Stimulated activated CD4-positive, alpha-beta T cell treated with anti-CD3 and anti-CD28 coated beads, Interleukin-4, amount 100 ng/mL, for 48 hours (primary cell): Measurements from ENCODE around the gene SIVA1.

Source experiments
- DNase-seq, 2 donors: peaks; one replicate each; pipeline ENCODE4 v3.0.0-alpha.2; 2020; ENCODE audit warnings: low read depth in 2 of 2

The SIVA1 gene, protein sequence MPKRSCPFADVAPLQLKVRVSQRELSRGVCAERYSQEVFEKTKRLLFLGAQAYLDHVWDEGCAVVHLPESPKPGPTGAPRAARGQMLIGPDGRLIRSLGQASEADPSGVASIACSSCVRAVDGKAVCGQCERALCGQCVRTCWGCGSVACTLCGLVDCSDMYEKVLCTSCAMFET

DNA sequence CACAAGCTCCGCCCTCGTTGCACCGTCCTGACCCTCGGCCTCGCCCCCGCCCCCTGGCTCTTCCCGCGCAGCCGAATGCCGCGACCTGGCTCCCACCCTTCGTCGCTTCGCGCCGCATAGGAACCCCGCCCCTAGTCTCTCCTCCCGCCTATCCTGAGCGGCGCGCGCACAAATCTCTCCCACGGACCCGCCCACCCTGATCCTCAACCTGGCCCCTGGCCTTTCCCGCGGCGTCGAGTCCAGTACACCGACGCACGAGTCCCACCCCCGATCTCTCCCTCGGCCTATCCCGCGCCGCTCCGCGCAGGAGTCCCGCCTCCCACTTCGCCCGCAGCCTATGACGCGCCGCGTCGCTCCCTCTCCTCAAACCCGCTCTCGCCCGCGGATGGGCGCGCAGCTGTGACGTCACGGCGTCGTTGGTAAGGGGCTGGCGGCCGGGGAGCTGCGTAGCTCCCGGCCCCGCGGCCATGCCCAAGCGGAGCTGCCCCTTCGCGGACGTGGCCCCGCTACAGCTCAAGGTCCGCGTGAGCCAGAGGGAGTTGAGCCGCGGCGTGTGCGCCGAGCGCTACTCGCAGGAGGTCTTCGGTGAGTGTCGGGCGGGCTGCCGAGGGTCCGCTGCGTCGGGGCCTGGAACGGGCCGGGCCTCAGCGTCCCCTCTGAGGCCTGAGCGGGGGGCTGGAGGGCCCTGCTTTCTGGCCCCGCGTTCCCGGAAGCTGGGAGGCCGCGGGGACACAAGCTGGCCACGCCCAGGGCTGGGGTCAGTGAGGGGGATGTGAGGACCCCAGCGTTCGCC, at the start of gene SIVA1:
Gene SIVA1, plus strand, starts transcription at position 413 of the 793 bp plus-strand sequence. Its CDS starts 55 bp downstream, at position 468.
- peak; percentile 100 for DNase-seq

DNA sequence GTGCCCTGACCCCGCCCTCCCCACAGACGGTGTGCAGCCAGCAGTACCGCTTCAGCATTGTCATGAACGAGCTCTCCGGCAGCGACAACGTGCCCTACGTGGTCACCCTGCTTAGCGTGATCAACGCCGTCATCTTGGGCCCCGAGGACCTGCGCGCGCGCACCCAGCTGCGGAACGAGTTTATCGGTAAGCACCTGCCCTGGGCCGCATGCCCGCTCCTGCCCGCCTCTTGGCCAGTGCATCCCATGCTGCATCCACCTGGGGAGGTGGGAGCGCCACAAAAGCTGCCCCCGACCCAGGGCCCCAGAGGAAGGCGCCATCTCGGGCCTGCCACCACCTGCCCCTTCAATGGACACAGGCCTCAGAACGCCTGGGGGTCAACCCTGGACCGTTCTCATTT, 49.7 kb upstream of the SIVA1 start:
- DNase-seq, result no peak

DNA sequence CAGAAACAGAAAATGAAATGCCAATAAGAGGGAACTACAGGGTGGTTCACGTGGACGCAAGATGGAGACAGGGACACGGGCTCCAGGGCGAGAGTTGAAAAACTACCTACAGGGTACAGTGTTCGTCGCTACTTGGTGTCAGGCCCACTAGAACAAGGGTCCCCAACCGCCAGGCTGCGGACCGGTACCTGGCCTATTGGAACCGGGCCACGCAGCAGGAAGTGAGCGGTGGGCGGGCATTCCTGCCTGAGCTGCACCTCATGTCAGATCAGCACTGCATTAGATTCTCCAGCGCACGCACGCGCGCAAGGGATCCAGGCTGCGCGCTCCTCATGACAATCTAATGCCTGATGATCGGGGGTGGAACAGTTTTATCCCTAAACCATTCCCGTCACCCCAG, 48.7 kb upstream of the SIVA1 start:
- DNase-seq, result no peak

DNA sequence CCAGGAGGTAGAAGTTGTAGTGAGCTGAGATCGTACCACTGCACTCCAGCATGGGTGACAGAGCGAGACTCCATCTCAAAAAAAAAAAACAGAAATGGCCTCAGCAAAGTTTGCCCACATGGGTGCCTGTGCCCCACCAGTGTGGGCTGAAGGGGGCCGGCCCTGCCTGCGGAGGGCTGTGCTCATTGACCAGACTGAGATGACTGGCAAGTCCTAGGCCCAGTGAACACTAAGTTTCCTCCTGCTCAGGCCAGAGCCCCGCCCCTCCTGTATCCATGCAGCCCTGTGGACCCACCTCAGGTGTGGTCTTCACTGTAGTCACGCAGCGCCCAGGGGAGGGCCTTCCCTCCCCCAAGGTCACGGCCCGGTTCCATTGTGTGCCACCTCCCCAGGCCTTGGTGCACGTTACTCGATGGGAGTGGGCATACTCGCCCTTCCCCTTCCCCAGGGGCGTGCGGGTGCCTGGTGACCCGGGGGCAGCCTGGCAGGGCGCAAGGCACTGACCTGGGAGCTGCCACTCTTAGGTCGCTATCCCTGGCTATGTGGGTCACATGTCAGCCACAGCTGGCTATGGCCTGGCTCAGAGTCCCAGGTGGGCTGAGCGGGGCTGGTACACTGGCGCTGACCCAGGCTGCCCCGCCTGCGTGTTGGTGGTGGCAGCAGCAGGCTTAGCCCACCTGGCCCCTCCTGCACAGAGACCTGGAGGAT, 47.5 kb upstream of the SIVA1 start:
- DNase-seq, result no peak

DNA sequence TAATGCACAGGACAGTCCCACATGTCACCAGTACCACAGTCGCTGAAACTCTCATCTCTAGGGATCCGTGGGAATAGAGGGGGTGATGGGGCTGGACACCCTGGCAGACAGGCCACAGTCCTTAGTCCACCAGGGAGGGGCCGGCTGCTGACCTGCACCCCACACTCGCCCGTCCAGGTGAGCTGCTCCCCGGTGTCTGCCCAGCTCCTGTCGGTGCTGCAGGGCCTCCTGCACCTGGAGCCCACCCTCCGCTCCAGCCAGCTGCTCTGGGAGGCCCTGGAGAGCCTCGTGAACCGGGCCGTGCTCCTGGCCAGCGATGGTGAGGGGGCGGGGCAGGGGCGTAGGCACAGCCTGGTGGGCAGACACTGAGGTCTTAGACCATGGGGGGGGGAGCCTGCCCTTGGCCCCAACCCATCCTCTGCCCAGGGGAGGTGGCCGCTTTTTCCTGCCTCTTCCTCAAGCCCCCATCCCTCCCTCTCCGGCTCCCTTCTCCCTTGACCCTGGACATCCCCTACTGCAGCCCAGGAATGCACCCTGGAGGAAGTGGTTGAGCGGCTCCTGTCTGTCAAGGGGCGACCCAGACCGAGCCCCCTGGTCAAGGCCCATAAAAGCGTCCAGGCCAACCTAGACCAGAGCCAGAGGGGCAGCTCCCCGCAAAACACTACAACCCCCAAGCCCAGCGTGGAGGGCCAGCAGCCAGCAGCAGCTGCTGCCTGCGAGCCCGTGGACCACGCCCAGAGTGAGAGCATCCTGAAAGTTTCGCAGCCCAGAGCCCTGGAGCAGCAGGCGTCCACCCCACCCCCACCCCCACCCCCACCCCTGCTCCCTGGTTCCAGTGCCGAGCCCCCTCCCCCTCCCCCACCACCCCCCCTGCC, 46.0 kb upstream of the SIVA1 start:
- DNase-seq, result no peak

DNA sequence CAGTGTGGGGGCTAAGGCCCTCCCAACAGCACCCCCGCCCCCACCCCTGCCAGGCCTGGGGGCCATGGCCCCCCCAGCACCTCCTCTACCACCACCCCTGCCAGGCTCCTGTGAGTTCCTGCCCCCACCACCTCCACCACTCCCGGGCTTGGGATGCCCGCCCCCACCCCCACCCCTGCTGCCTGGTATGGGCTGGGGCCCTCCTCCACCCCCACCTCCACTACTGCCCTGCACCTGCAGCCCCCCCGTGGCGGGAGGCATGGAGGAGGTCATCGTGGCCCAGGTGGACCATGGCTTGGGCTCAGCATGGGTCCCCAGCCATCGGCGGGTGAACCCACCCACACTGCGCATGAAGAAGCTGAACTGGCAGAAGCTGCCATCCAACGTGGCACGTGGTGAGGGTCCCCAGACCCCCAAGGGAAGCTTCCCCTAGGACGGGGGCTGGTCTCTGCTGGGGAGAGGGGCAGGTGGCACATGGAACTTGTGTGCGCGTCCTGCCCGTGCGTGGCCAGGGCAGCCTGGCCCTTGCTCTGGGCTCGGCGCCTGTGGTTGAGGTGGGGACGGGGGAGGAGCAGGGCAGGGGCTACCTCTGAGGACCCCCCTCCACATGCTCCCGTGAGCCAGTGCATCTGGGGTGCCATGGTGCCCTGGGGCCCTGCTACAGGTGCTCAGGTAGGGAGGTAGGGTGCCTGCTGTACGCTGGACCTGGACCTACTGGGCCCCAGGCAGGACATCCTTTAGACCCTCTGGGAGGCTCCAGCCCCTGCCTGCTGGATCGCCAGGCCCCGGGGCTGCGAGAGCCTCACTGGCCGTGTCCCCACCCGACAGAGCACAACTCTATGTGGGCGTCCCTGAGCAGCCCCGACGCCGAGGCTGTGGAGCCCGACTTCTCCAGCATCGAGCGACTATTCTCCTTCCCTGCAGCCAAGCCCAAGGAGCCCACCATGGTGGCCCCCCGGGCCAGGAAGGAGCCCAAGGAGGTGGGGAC, 45.0 kb upstream of the SIVA1 start:
- no peak for DNase-seq

DNA sequence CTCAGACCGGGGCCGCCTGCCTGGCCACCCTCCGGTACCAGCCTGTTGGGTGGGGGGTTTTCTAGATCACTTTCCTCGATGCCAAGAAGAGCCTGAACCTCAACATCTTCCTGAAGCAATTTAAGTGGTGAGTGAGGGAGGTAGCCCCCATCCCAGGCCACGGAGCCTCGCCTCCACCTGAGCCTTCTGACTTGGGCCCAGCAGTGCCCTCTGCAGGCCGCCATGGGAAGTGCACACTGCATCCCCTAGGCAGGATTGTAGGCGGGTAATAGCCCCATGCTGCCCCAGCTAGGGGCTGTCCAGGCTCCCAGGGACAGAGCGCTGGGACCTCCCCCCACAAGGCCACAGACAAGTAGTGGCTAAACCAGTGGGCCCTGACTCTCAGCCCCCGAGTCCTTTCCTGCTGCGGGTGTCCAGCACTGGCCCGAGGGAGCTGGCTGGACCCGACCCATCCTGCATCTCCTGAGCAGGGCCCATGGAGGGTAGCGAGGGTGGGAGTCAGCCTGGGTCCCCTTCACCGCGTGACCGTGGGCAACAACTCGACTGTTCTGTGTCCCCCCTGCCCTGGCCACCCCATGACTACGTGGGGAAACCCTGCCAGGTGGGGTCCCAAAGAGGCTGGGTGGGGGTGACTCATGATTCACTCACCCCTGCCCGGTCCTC, 44.2 kb upstream of the SIVA1 start:
- DNase-seq, result peak; percentile 64 to 66

DNA sequence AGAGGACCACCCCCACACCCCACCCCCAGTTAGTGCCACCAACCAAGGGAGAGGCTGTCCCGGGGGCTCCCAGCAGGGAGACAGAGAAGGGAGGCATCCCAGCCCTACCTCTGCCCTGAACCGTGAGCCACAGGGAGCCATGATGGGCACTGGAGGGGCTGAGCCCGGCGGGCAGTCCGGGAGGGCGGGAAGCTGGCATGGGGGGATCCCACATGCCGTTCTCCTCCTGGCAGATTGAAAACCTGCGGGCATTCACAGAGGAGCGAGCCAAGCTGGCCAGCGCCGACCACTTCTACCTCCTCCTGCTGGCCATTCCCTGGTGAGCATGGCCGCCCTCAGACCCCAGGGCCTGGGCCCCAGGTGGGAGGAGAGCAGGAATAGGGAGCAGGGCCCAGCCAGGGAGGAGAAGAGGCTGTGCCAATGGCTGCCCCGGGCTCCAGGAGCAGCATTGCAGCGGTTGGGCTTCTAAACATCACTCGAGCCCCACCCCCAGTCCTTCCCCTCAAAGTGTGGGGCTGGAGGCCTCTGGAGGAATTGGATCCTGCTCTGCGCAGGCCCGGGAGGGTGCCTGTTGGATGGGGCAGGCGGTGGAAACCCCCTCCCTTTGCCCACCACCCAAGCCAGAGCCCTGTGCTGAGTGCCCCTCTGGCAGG, 43.4 kb upstream of the SIVA1 start:
- DNase-seq, result no peak

DNA sequence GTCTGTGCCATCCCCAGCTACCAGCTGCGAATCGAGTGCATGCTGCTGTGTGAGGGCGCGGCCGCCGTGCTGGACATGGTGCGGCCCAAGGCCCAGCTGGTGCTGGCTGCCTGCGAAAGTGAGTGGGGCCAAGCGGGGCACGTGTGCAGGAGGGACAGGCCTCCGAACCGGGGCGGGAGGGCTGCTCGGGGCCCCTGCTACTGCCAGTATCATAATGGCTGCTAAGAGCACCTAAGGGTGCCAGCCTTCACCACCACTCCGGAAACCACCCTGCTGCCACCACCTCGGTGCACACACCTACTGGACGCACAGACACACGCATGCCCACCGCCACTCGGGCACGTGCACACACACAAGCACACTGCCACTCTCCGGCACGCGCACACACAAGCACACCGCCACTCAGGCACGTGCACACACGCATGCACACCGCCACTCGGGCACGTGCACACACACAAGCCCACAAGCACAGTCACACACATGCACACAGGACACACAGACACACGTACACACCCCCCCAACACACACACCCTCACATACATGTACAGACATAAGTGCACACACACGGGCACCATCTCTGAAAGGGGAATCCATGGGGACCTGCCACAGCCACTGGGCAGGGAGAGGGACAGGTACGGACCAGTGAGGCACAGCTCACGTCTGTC, 42.7 kb upstream of the SIVA1 start:
- no peak for DNase-seq

DNA sequence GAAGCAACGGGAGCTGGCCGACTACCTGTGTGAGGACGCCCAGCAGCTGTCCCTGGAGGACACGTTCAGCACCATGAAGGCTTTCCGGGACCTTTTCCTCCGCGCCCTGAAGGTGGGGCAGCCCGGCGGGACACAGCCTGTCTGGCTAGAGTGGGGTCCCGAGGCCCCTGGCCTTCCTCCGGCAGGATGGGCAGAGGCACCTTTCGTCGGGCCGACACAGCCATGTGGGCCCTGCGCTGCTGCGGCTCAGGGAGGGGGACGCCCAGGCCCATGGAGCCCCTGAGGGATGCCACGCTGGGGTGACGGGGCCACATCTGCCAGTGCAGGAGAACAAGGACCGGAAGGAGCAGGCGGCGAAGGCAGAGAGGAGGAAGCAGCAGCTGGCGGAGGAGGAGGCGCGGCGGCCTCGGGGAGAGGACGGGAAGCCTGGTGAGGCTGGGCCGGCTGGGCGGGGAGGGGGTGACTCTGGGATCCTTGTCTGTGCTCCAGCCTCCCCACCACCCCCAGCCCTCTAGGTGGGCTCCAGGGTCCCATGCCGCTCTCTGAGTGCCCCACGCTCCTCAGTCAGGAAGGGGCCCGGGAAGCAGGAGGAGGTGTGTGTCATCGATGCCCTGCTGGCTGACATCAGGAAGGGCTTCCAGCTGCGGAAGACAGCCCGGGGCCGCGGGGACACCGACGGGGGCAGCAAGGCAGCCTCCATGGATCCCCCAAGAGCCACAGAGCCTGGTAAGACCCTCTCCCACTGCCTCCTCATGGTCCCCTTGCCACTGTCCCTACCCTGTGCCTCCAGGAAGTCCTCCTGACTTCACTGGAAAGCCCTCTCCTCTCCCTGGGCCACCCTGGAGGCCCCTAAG, 39.8 kb upstream of the SIVA1 start:
- no peak for DNase-seq

DNA sequence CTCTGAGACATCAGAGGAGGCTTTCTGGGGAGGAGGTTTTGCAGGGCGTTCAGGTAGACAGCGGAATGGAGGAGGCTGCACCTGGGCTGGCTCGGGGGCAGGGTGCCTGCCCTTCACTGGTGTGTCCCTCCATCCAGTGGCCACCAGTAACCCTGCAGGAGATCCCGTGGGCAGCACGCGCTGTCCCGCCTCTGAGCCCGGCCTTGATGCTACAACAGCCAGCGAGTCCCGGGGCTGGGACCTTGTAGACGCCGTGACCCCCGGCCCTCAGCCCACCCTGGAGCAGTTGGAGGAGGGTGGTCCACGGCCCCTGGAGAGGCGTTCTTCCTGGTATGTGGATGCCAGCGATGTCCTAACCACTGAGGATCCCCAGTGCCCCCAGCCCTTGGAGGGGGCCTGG, 38.9 kb upstream of the SIVA1 start:
- no peak for DNase-seq

DNA sequence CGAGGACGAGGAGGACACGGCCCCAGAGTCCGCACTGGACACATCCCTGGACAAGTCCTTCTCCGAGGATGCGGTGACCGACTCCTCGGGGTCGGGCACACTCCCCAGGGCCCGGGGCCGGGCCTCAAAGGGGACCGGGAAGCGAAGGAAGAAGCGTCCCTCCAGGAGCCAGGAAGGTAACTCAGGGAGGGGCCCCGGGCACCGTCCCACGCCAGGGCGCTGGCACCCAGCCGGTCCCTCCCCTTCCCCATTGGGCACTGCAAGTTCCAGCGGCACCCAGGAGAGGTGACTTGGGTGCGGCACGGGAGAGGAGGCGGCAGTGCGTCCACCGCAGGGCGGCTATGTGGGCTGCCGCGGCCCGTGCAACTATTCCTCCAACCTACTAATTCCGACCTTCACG, 38.3 kb upstream of the SIVA1 start:
- no peak for DNase-seq

DNA sequence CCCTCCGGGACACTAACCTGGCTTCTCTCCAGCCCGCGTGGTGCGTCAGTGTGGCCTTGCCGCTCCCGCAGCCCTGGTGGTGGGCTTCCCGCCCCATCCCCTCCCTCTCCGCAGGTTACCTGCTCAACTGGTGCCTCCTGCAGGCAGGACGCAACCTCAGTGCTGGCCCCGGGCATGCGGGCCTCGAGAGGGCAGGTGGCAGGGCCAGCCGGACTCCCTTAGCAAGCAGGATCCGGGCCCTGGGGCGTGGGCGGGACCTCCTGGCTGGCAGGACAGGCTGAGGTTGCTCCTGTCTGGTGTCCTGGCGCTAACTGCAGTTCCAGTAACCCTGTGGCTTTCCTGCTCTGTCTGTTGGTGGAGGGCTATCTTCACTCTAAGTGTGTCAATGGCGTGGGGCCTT, 37.5 kb upstream of the SIVA1 start:
- no peak for DNase-seq

DNA sequence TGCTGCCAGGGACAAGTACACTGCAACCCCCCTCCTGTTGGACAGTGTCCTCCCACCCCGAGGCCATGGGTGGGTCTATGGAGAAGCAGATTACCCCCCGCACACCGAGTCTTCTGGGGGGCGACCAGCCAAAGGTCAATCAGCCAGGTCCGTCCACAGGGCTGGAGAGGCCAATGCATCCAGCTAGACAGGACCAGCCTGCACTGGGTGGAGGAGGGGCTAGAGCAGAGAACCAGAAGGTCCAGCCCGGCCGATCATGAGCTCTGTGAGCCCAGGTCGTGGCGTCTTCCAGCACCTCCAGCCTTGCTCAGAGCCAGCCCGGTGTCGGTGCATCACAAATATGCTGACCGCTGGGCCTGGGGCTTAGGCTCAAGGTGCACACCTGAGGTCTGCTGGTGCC, 37.1 kb upstream of the SIVA1 start:
- DNase-seq, result no peak

DNA sequence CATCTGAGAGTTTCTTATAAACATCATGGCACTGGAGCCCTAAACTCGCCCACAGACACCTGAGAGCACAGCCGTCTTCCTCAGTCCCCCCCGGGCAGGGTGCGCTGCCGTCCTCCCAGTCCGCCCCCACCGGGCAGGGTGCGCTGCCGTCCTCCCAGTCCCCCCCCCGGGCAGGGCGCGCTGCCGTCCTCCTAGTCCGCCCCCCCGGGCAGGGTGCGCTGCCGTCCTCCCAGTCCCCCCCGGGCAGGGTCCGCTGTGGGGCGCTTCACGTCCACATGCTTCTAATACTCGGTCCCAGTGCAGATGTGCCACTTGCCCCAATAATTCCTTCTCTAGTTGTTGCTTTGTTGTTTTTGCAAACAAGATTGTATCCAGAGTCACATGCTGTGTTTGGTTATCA, 35.8 kb upstream of the SIVA1 start:
- no peak for DNase-seq

DNA sequence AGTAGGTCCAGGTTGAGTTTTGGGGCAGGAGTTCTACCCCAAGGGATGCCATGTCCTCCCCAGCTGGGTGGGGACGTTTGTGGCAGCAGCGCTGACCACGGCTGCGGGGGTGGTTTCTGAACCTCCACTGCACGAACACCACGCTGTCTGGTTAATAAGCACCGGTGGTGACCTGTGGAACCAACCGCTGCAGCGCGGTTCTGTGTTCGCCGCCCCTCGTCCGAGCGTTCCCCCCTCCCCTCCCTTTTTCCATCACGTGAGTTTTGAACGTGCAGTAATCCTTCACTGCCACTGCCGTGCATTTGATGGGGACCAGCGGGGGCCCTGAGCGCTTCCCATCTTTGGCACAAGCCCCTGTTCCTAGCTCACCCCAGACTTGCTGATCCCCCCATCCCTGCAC, 35.3 kb upstream of the SIVA1 start:
- DNase-seq, result no peak

DNA sequence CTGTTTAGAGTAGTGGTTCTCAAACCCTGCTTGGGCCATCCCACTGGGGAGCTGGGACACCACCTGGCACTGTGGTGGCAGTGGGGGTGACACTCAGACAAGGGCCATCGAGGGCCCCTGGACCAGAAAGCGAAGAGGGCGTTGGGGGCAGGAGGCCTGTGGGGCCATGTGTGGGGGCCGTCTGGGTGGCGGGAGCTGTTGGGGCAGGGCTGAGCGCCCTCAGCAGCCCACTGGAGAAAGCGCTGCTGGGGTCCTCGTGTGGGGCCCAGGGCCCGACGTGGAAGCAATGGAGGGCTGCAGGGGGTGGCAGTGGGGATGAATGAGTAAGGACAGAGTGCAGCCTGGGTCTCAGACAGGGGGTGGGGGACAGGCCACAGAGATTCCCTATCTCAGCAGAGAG, 34.8 kb upstream of the SIVA1 start:
- no peak for DNase-seq

DNA sequence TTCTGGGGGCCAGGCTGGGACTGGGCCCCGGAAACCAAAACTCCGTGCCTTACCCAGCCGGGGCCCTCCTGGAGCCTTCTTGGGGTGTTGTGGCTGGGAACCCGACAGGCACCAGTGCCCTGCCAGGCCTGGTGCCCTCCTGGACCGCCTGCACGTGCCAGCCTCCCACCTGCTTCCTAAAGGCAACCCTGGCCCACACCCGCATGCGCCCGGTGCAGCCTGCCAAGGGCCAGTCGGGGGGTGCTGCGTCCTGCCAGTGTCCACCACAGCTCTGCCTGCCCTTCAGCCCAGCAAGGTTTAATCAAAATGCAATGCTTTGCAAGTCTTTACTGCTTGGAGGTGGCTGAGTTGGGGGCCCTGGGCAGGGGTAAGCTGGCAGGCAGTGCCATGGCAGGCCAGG, 34.1 kb upstream of the SIVA1 start:
- DNase-seq, result no peak
